CD4-positive, alpha-beta T cell treated with Interleukin-15 for 1 hour (primary cell): ENCODE results near the gene BBS7.
A peak's percentile ranks its signal among the peaks of the same experiment; 100 is the strongest.

Source experiments
- DNase-seq: peaks from one replicate; pipeline ENCODE4 v3.0.0-alpha.2; 2020

Gene BBS7

DNA sequence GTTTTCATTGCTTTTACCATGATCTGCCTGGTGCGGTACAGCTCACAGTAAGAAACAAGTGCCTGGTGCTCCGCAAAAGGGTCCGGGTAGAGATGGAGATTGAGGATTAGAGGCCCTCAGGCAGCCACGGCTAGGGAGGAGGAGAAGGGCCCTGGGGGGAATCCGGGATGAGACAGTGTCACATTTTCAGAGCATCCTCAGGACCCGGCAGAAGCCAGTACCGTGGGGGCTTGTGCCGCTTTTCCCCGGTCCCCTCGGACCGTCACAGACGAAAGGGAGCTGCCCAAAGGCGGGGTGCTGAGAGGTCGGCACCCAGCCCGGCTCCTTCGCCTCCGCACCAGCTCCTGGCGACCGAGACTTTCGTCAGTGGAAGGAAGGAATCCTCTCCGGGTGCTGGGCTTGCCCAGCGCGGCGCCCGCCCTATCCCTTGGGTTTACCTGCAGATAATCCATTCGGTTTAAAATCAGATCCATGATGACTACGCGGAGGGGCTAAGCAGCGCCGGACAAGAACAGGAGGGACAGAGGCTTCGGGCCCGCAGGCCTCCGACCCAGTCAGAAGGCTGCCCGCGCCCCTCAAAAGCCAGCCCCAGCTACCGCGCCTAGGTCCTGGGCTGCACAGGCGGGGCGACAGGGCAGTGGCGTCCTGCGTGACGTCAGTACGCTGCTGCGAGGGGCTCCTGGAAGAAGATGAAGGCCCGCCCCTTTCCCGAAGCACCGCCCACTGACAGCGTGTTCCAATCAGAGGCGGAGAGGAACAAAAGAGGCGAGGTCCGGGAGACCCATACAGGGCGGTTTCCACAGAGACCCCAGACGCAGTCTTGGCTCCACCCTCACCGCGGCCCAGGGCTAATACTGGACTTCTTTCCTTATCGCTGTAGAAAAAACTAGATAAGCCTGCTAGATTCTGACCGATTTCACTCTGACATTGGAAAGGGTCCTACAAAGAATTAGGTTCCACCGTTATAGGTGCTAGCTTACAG lies at the start of gene BBS7:
Gene BBS7, minus strand, starts transcription at position 634 of the 982 bp plus-strand sequence. Its CDS starts 161 bp downstream, at position 473.
- peak; percentile 96 for DNase-seq

GRCh38 chr4:121913667-121914066 lies 43.4 kb upstream of the BBS7 start:
- DNase-seq: no peak

- no peak for DNase-seq
Measured at GRCh38 chr4:121908346-121908745, 38.1 kb upstream of the BBS7 start.

DNA sequence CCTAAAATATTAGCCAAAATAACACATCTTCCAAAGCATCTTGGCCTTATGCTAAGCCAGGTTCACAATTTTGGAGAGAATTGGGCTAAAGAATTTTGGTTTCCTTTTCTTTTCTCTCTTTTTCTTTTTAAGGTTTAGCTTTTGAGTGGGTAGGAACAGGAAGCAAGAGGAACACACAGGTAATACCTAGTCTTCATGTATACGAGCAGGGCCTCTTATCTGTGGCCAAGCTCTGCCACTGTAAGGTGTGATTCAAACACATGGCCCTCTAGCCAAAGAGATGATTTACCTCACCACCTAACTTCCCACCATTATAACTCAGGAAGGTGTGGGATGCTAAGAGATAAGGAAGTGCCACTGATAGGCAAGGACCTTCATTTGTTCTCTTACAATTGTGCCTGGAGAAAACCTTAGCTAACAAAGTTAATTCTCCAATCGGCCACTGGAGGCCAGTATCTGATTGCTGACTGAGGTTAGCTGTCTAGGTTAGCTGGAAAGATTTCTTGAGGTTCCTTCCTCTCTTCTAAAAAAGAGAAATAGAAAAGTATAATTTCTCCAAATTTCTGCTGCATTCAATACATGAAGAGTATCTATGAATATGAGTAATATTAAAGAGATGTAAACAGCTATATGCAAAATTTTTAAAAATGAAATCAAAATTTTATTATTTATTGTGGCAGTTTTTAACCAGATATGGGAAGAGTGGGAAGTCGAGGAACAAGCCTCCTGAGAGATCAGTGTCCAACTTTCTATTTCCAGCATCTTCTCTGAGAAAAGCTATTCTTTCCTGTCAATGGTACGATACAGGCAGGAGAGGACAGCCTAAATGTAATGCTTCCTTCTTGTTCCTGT lies 30.1 kb upstream of the BBS7 start:
- peak; percentile 36 for DNase-seq

GRCh38 chr4:121898150-121898549 lies 27.9 kb upstream of the BBS7 start:
- DNase-seq: no peak

DNA sequence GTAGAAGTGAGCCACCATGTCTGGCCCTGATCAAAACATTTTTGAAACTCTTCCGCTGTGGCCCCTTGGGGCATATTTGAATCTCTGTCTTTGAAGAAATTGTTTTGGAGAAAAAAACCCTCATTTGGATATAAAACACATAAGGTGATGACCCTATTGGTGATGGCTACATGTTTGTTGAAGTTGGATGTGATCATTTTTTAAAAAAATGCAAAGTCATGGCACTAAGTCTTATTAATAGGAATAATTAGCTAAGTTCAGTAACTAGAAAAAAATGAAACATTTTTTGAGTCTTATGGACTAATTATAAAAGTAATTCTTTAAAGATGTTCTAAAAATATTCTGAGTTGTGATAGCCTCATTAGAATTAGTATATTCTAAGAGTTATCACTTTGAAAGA lies 17.9 kb upstream of the BBS7 start:
- DNase-seq: no peak

- no peak for DNase-seq
Measured at GRCh38 chr4:121885115-121885514, 14.8 kb upstream of the BBS7 start.

DNA sequence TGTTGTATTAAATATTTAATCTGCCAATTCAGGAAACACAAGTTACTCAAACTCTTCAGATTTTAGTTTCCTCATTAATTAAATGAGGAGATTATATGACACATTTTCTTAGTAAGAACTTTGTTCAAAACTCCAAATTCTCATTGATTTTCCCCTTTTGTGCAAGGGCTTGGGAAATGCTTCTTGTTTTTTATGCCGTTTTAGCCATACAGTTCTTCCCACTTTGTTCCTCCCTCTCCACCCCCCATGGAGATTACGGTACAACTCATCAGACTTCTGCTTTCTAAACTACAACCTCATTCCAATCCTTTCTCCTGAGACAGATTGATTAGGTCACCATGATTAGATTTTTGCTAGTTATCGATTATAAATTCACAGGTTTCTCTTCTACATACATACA lies 10.9 kb upstream of the BBS7 start:
- no peak for DNase-seq

DNA sequence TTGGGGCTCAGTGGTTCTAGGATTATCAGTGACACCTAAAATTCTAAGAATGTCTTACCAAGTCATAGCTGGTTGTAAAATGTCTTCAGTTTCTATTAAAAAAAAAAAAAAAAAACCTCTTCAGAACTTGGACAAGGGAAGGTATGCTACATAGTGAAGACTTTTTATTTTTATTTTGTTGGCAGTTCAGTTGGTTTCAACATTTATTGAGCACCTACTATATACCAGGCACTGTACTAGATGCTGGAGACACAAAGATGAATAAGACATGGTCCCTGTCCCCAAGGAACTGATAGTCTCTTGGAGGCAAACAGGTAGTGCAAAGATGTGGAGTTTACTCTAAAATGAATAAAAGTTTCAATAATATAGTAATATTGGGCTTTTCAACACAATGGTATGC lies 8.9 kb upstream of the BBS7 start:
- no peak for DNase-seq

- DNase-seq: no peak
Measured at GRCh38 chr4:121877041-121877773, 6.9 kb upstream of the BBS7 start.

GRCh38 chr4:121876070-121876469 lies 5.8 kb upstream of the BBS7 start:
- no peak for DNase-seq

GRCh38 chr4:121875652-121876051 lies 5.4 kb upstream of the BBS7 start:
- no peak for DNase-seq

GRCh38 chr4:121873604-121874003 lies 3.3 kb upstream of the BBS7 start:
- no peak for DNase-seq

DNA sequence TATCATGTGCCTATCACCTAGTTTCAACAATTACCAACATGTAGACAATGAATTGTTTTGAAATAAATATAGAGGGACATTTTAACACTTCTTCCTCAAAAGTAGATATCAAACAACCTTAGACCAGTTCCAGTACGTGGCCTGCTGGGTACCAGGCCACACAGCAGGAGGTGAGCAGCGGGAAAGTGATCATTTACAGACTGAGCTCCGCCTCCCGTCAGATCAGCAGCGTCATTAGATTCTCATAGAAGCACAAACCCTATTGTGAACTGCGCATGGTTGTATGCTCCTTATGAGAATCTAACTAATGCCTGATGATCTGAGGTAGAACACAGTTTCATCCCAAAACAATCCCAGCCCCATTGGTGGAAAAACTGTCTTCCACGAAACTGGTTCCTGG lies 6.5 kb downstream of the BBS7 start:
- DNase-seq: no peak

DNA sequence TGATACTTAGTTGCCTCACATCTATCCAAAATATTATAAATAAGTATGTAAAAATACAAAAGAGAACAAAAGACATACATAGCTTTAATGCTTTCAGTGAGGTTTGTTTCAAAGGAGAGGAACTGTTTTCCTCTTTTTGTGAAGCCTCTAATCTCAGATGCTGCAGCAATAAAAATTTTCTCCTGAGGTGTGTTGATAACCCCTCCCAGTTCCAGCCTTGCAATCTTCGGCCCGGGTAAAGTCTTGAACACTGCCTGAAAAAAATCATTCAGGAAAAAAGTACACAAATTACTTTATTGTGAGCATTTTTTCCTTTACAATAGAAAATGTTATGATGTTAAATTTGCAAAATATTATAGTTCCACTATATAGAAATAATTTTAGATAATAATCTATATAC lies 8.8 kb downstream of the BBS7 start:
- no peak for DNase-seq

- no peak for DNase-seq
Measured at GRCh38 chr4:121860121-121860520, 10.2 kb downstream of the BBS7 start.

DNA sequence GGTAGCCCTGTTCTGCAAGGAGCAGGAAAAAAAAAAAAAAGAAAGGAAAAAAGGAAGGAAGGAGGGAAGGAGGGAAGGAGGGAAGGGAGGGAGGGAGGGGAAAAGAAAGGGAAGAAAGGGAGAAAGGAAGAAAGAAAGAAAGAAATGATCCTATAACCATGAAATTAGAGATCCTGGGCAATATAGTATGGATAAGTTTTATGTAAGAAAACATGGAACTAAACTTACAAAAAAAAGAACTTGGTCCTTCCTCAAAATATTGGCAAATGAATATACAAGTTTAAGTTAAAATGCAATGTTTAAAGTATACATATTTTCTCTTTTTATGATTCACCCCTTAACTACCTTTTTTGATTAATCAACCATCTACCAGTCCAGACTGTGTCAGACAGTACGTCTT lies 18.9 kb downstream of the BBS7 start:
- no peak for DNase-seq

- no peak for DNase-seq
Measured at GRCh38 chr4:121846662-121847061, 23.6 kb downstream of the BBS7 start.

DNA sequence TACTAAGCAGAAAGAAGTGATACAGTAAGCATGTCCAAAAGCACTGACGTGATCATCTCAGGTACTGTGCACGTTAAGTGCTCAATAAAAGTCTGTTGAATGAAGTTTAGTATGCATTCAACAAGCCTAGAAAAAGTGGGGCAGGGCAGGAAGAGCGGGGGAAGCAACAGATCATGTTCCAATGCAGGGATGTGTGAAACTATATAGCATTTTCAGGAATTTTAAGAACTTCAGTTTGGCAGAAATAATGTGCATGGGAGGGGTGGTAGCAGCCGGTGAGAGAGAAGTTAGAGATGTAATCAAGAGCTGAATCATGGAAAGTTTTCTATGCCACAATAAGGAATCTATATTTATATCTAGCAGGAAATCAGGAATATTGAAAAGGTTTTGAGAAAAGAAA lies 27.4 kb downstream of the BBS7 start:
- DNase-seq: no peak

- no peak for DNase-seq
Measured at GRCh38 chr4:121838136-121838535, 32.1 kb downstream of the BBS7 start.

- no peak for DNase-seq
Measured at GRCh38 chr4:121829511-121829910, 40.8 kb downstream of the BBS7 start.

- DNase-seq: no peak
Measured at GRCh38 chr4:121827853-121828252, 42.4 kb downstream of the BBS7 start.

DNA sequence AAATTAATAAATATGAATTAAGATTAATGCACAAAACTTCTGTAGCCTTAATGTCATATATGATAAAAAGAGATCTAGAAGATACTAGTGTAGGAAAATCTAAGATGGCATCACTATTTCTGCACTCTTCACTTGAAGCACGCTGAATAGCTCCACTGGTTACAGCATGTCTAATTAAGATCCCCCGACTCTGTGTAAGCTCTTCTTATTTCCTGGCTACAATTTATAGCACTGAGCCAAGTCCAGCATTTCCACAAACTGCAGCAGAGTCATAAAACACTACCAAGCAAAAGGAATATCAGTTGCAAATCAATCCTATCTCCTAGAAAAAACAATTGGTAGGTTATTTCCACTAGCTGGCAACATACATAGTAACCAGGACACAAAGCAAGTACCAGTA lies 45.3 kb downstream of the BBS7 start:
- no peak for DNase-seq
